A549 treated with RU486 at 1 μM for 4 hours (cell line): ENCODE results near the gene ADIPOR1. TPM values are rescaled to one million over a fixed set of nuclear protein-coding genes. Genes with fewer than 3 reads are reported as not detected.

Experiments used
- total RNA-seq: library from RNA; stranded (reverse); fragments of 200-300 nt; extraction: Qiagen RNA extraction; gene quantifications from 5 replicates; pipeline ENCODE4 v1.2.3, GENCODE V29; 2022; ENCODE audit warnings: low read depth

ADIPOR1 gene
- 59.5 to 67.0 TPM (median 64.1 TPM) in 5 replicates for total RNA-seq

GRCh38 chr1:202957733-202958543 is at the start of gene ADIPOR1:
ADIPOR1 (minus strand) TSS chr1:202958312; CDS start chr1:202951070, 7,242 bp downstream.

GRCh38 chr1:203006948-203007871 is 49.1 kb upstream of the ADIPOR1 start, which contains the start of gene TMEM183A:
TMEM183A (plus strand) TSS chr1:203007374; CDS start chr1:203007466, 92 bp downstream.

GRCh38 chr1:202926581-202927491 is 31.3 kb downstream of the ADIPOR1 start, which contains the start of gene KLHL12:
KLHL12 (minus strand) TSS chr1:202927234; CDS start chr1:202925162, 2,072 bp downstream.

Other genes starting within 250 kb of the ADIPOR1 start
- 0.02 to 0.03 TPM (median 0.02 TPM) in 3 of 5 replicates, not detected in the others for gene SYT2, start 247.9 kb downstream of the ADIPOR1 start, total RNA-seq
- gene KDM5B, start 149.9 kb downstream of the ADIPOR1 start, total RNA-seq, result 13.1 to 17.1 TPM (median 16.3 TPM) in 5 replicates
- gene PCAT6, start 147.4 kb downstream of the ADIPOR1 start, total RNA-seq, result 2.8 to 4.5 TPM (median 3.1 TPM) in 5 replicates
- gene RABIF, start 69.2 kb downstream of the ADIPOR1 start, total RNA-seq, result 14.0 to 14.8 TPM (median 14.2 TPM) in 5 replicates
- 15.3 to 18.4 TPM (median 16.7 TPM) in 5 replicates for gene KLHL12, start 31.1 kb downstream of the ADIPOR1 start, total RNA-seq
- 21.2 to 22.9 TPM (median 21.5 TPM) in 5 replicates for gene CYB5R1, start 8.9 kb upstream of the ADIPOR1 start, total RNA-seq
- 46.8 to 52.1 TPM (median 49.3 TPM) in 5 replicates for gene TMEM183A, start 49.1 kb upstream of the ADIPOR1 start, total RNA-seq
- gene PPFIA4, start 68.2 kb upstream of the ADIPOR1 start, total RNA-seq, result 0.19 to 0.67 TPM (median 0.51 TPM) in 5 replicates
- gene MYOG, start 127.7 kb upstream of the ADIPOR1 start, total RNA-seq, result not detected in 5 replicates
- gene ADORA1, start 169.4 kb upstream of the ADIPOR1 start, total RNA-seq, result 0.73 to 1.3 TPM (median 1.2 TPM) in 5 replicates
- gene MYBPH, start 217.5 kb upstream of the ADIPOR1 start, total RNA-seq, result not detected in 5 replicates
- not detected in 5 replicates for gene CHI3L1, start 228.4 kb upstream of the ADIPOR1 start, total RNA-seq